Measurements from ENCODE around the gene NCK2.

DNA sequence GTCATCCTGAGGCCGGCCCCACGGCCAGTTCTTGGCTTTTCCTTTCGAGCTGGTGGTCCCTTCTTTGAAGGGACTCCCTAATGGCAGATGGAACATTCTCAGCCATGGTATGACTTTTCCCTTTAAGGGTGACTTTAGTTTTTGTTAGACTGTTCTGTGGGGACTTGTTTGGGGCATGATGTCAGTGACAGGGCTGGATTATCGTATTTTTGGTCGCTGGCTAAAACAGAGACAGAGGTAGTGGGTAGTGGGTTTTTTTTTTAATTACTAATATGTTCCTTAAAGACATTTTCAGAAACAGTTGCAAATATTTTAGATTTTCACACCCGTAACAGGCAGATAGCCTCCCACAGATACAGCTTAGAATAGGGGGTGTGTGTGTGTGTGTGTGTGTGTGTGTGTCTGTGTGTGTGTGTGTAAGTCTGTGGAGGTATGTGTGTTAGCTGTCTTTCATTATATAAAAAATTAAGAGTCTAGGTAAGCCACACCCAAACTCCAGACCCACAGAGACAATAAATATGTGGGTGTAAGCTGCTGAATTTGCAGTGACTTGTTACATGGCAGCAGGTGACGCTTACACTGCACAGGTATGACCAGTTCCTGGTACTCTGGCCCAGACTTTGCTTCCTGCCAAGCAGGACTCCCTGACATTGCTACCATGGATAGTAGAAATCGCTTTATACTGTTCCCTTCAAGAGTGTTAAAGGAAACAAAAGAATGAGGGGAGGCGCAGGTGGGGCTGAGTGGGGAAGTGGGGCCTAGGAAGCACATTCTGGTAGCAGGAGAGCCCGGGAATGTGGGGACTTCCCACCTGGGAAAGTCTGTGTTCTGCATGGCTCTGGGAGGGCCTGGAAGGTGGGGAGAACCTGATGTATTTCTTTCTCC is 20.9 kb downstream of the NCK2 start:
- TF ChIP-seq NR3C1 (IDR thresholded peaks at IDR 0.05) (no peak), POLR2A (IDR thresholded peaks at IDR 0.05; ENCODE audit: low read length) (no peak), TP53 (CRISPR knock-in tag; IDR thresholded peaks at IDR 0.05) (no peak), RFX5 (IDR thresholded peaks at IDR 0.05) (no peak), MAFK (IDR thresholded peaks at IDR 0.05; ENCODE audit: partially characterized antibody) (no peak), EP300 (IDR thresholded peaks at IDR 0.05) (no peak)
- TF ChIP-seq, protein P1, sequence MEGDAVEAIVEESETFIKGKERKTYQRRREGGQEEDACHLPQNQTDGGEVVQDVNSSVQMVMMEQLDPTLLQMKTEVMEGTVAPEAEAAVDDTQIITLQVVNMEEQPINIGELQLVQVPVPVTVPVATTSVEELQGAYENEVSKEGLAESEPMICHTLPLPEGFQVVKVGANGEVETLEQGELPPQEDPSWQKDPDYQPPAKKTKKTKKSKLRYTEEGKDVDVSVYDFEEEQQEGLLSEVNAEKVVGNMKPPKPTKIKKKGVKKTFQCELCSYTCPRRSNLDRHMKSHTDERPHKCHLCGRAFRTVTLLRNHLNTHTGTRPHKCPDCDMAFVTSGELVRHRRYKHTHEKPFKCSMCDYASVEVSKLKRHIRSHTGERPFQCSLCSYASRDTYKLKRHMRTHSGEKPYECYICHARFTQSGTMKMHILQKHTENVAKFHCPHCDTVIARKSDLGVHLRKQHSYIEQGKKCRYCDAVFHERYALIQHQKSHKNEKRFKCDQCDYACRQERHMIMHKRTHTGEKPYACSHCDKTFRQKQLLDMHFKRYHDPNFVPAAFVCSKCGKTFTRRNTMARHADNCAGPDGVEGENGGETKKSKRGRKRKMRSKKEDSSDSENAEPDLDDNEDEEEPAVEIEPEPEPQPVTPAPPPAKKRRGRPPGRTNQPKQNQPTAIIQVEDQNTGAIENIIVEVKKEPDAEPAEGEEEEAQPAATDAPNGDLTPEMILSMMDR (IDR thresholded peaks at IDR 0.05): no peak
- TF ChIP-seq, protein P2, sequence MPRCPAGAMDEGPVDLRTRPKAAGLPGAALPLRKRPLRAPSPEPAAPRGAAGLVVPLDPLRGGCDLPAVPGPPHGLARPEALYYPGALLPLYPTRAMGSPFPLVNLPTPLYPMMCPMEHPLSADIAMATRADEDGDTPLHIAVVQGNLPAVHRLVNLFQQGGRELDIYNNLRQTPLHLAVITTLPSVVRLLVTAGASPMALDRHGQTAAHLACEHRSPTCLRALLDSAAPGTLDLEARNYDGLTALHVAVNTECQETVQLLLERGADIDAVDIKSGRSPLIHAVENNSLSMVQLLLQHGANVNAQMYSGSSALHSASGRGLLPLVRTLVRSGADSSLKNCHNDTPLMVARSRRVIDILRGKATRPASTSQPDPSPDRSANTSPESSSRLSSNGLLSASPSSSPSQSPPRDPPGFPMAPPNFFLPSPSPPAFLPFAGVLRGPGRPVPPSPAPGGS (IDR thresholded peaks at IDR 0.05): no peak
- TF ChIP-seq, protein P3, sequence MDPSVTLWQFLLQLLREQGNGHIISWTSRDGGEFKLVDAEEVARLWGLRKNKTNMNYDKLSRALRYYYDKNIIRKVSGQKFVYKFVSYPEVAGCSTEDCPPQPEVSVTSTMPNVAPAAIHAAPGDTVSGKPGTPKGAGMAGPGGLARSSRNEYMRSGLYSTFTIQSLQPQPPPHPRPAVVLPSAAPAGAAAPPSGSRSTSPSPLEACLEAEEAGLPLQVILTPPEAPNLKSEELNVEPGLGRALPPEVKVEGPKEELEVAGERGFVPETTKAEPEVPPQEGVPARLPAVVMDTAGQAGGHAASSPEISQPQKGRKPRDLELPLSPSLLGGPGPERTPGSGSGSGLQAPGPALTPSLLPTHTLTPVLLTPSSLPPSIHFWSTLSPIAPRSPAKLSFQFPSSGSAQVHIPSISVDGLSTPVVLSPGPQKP (IDR thresholded peaks at IDR 0.05; ENCODE audit: low read depth, low read length): no peak

All from A549 (cell line).